Liver (tissue), 9 donors: Measurements from ENCODE around the gene ADARB1. TPM values are rescaled to one million over a fixed set of nuclear protein-coding genes. Genes with fewer than 3 reads are reported as not detected.

ENCODE experiments used
- DNase-seq: peaks from one replicate; pipeline ENCODE4 v3.0.0-alpha.2; 2017; ENCODE audit warnings: low spot score
- H3K27ac ChIP-seq, 2 donors: one replicate each; pipeline ENCODE4 v1.7.0; 2013; ENCODE audit warnings: inconsistent platforms in 2 of 2, low read length in 2 of 2, control low read depth in 1 of 2, low read depth in 1 of 2, mild to moderate bottlenecking in 1 of 2
- H3K27me3 ChIP-seq, 4 donors: one replicate each; pipeline versions ENCODE4 v1.6.1 to v1.7.0; 2013; ENCODE audit warnings: low read length in 3 of 4, inconsistent platforms in 1 of 4, mild to moderate bottlenecking in 1 of 4, moderate library complexity in 1 of 4; ENCODE audit not compliant: control insufficient read depth in 4 of 4, insufficient read depth in 4 of 4
- H3K36me3 ChIP-seq, 4 donors: one replicate each; pipeline versions ENCODE4 v1.6.1 to v1.7.0; 2013; ENCODE audit warnings: low read length in 3 of 4, mild to moderate bottlenecking in 3 of 4, low read depth in 1 of 4, moderate library complexity in 1 of 4; ENCODE audit not compliant: control insufficient read depth in 4 of 4, insufficient read depth in 3 of 4
- H3K4me1 ChIP-seq, 4 donors: one replicate each; pipeline versions ENCODE4 v1.6.1 to v1.7.0; 2013; ENCODE audit warnings: low read length in 3 of 4, mild to moderate bottlenecking in 3 of 4, moderate library complexity in 1 of 4; ENCODE audit not compliant: control insufficient read depth in 4 of 4, insufficient read depth in 4 of 4
- H3K4me3 ChIP-seq, 3 donors: one replicate each; pipeline versions ENCODE4 v1.6.1 to v1.7.0; 2013; ENCODE audit warnings: low read length in 3 of 3, control low read depth in 1 of 3, low read depth in 1 of 3, mild to moderate bottlenecking in 1 of 3
- H3K9ac ChIP-seq, 2 donors: one replicate each; pipeline ENCODE4 v1.7.0; 2013; ENCODE audit warnings: low read length in 2 of 2, mild to moderate bottlenecking in 2 of 2, moderate library complexity in 2 of 2, control low read depth in 1 of 2, low read depth in 1 of 2
- H3K9me3 ChIP-seq, 4 donors: one replicate each; pipeline versions ENCODE4 v1.6.1 to v1.7.0; 2013; ENCODE audit warnings: low read length in 3 of 4; ENCODE audit not compliant: control insufficient read depth in 4 of 4
- ATF3 ChIP-seq: IDR thresholded peaks from 2 replicates; pipeline ENCODE4 v1.6.1; 2016; ENCODE audit warnings: antibody characterized with exemption
- EGR1 ChIP-seq, 2 donors: IDR thresholded peaks; 2 replicates each; pipeline ENCODE4 v1.6.1; 2016 to 2018; ENCODE audit warnings: antibody characterized with exemption in 2 of 2, low read depth in 2 of 2
- FOXA1 ChIP-seq: IDR thresholded peaks from 2 replicates; pipeline ENCODE4 v1.6.1; 2016; ENCODE audit warnings: antibody characterized with exemption
- FOXA2 ChIP-seq: IDR thresholded peaks from 2 replicates; pipeline ENCODE4 v1.6.1; 2016; ENCODE audit warnings: antibody characterized with exemption
- GABPA ChIP-seq, 2 donors: IDR thresholded peaks in 1 of 2; conservative IDR thresholded peaks in 1 of 2; 2 replicates each; pipeline ENCODE4 v1.6.1; 2016; ENCODE audit warnings: antibody characterized with exemption in 2 of 2, mild to moderate bottlenecking in 1 of 2, moderate library complexity in 1 of 2
- HNF4A ChIP-seq, 2 donors: conservative IDR thresholded peaks; 2 replicates each; pipeline ENCODE4 v1.6.1; 2016; ENCODE audit warnings: antibody characterized with exemption in 2 of 2, mild to moderate bottlenecking in 2 of 2
- HNF4G ChIP-seq: IDR thresholded peaks from 2 replicates; pipeline ENCODE4 v1.6.1; 2016; ENCODE audit warnings: antibody characterized with exemption
- JUND ChIP-seq, 2 donors: IDR thresholded peaks; 2 replicates each; pipeline ENCODE4 v1.6.1; 2016; ENCODE audit warnings: antibody characterized with exemption in 2 of 2
- NR2F2 ChIP-seq: IDR thresholded peaks from 2 replicates; pipeline ENCODE4 v1.6.1; 2016; ENCODE audit warnings: antibody characterized with exemption
- RAD21 ChIP-seq, 2 donors: IDR thresholded peaks; 2 replicates each; pipeline ENCODE4 v1.6.1; 2016; ENCODE audit warnings: antibody characterized with exemption in 2 of 2, mild to moderate bottlenecking in 2 of 2
- REST ChIP-seq: IDR thresholded peaks from 2 replicates; pipeline ENCODE4 v1.6.1; 2016; ENCODE audit warnings: antibody characterized with exemption, mild to moderate bottlenecking
- RXRA ChIP-seq, 2 donors: IDR thresholded peaks; 2 replicates each; pipeline ENCODE4 v1.6.1; 2017 to 2018; ENCODE audit warnings: antibody characterized with exemption in 2 of 2, mild to moderate bottlenecking in 1 of 2
- SP1 ChIP-seq: IDR thresholded peaks from 2 replicates; pipeline ENCODE4 v1.6.1; 2018; ENCODE audit warnings: antibody characterized with exemption, mild to moderate bottlenecking
- TAF1 ChIP-seq: conservative IDR thresholded peaks from 2 replicates; pipeline ENCODE4 v1.6.1; 2016; ENCODE audit warnings: antibody characterized with exemption, mild to moderate bottlenecking
- YY1 ChIP-seq: IDR thresholded peaks from 2 replicates; pipeline ENCODE4 v1.6.1; 2016; ENCODE audit warnings: antibody characterized with exemption, mild to moderate bottlenecking
- ZBTB33 ChIP-seq: IDR thresholded peaks from 2 replicates; pipeline ENCODE4 v1.6.1; 2016; ENCODE audit warnings: antibody characterized with exemption
- WGBS: extraction: QIAGEN DNeasy Blood & Tissue Kit; methylation state at CpG from one replicate; pipeline ENCODE4 v1.1.7; 2013; 5-methylcytosine and 5-hydroxymethylcytosine counted together
- polyA plus RNA-seq, 2 donors: library from polyadenylated mRNA; stranded (reverse) in 1 of 2; unstranded in 1 of 2; fragments of 200-250 nt in 1 of 2; fragments of >200 nt in 1 of 2; fragmentation: Nextera tagmentation in 1 of 2; extraction: Ambion mirVana in 1 of 2; gene quantifications; one replicate each; pipeline versions ENCODE4 v1.2.1 to v1.2.3, GENCODE V29; 2013 to 2015
- total RNA-seq, 2 donors: library from RNA; depleted of rRNA; stranded (reverse); fragments of >200 nt; gene quantifications; one replicate each; pipeline ENCODE4 v1.2.3, GENCODE V29; 2014
- TF ChIP-seq, protein P1 (sequence below): IDR thresholded peaks from 2 replicates; pipeline ENCODE4 v1.6.1; 2016; ENCODE audit warnings: antibody characterized with exemption
- TF ChIP-seq, protein P2 (sequence below): fragments of 150-350 bp; IDR thresholded peaks from 2 replicates; pipeline ENCODE4 v1.5.1; 2017; ENCODE audit warnings: improper control_type of control experiment, low read depth, low read length; ENCODE audit not compliant: missing input control
- donor health status: healthy.
- donor health status: healthy.
- donor health status: healthy.
- donor health status: healthy.
- donor health status: healthy.

The ADARB1 gene
- total and polyA plus RNA-seq, 4 donors, result 1.6 to 7.8 (median 2.9) TPM

GRCh38 chr21:45170987-45171386 lies 96.6 kb downstream of the ADARB1 start (continued):
- TF ChIP-seq HNF4G (no peak), FOXA1 (no peak), SP1 (no peak), GABPA (IDR thresholded peaks at IDR 0.05 in 1 of 2, conservative IDR thresholded peaks at IDR 0.05 in 1 of 2) (no peak), TAF1 (no peak), ATF3 (no peak), JUND (IDR thresholded peaks at IDR 0.05) (no peak), EGR1 (IDR thresholded peaks at IDR 0.05; ENCODE audit: low read depth in 2 of 2) (no peak), HNF4A (conservative IDR thresholded peaks at IDR 0.05) (no peak), FOXA2 (no peak), RXRA (IDR thresholded peaks at IDR 0.05) (no peak), NR2F2 (no peak), RAD21 (IDR thresholded peaks at IDR 0.05) (no peak)
- TF ChIP-seq, protein P1, sequence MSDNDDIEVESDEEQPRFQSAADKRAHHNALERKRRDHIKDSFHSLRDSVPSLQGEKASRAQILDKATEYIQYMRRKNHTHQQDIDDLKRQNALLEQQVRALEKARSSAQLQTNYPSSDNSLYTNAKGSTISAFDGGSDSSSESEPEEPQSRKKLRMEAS, result no peak

GRCh38 chr21:45172420-45172819 lies 98.0 kb downstream of the ADARB1 start:
- H3K9ac ChIP-seq, result no peak overlapping the region
- no peak overlapping the region for H3K27ac ChIP-seq
- DNase-seq, result no peak
- H3K4me3 ChIP-seq, result no peak overlapping the region
- no peaks in the 10 kb centered on the region for H3K9me3 ChIP-seq
- no peaks in the 10 kb centered on the region for H3K4me1 ChIP-seq
- WGBS, result 88% methylated on average over 10 of the region's 10 CpGs
- TF ChIP-seq JUND (IDR thresholded peaks at IDR 0.05) (no peak), EGR1 (IDR thresholded peaks at IDR 0.05; ENCODE audit: low read depth in 2 of 2) (peak in 1 of 2 donors; percentile 49)
- H3K27me3 ChIP-seq, result no peaks in the 10 kb centered on the region
- no peaks in the 10 kb centered on the region for H3K36me3 ChIP-seq

- Histone ChIP-seq H3K27ac (no peak overlapping the region), H3K9ac (no peak overlapping the region), H3K4me3 (no peak overlapping the region), H3K27me3 (no peaks in the 10 kb centered on the region), H3K4me1 (no peaks in the 10 kb centered on the region), H3K9me3 (no peaks in the 10 kb centered on the region), H3K36me3 (no peaks in the 10 kb centered on the region)
- DNase-seq, result no peak
- no peak for TF ChIP-seq REST
- no peak for TF ChIP-seq ATF3
- no peak for TF ChIP-seq FOXA2
- TF ChIP-seq SP1, result no peak
- TF ChIP-seq, protein P2, sequence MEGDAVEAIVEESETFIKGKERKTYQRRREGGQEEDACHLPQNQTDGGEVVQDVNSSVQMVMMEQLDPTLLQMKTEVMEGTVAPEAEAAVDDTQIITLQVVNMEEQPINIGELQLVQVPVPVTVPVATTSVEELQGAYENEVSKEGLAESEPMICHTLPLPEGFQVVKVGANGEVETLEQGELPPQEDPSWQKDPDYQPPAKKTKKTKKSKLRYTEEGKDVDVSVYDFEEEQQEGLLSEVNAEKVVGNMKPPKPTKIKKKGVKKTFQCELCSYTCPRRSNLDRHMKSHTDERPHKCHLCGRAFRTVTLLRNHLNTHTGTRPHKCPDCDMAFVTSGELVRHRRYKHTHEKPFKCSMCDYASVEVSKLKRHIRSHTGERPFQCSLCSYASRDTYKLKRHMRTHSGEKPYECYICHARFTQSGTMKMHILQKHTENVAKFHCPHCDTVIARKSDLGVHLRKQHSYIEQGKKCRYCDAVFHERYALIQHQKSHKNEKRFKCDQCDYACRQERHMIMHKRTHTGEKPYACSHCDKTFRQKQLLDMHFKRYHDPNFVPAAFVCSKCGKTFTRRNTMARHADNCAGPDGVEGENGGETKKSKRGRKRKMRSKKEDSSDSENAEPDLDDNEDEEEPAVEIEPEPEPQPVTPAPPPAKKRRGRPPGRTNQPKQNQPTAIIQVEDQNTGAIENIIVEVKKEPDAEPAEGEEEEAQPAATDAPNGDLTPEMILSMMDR, result no peak
- TF ChIP-seq ZBTB33, result no peak
- TF ChIP-seq EGR1 (IDR thresholded peaks at IDR 0.05; ENCODE audit: low read depth in 2 of 2), result no peak
- TF ChIP-seq HNF4A (conservative IDR thresholded peaks at IDR 0.05), result no peak
- no peak for TF ChIP-seq YY1
- TF ChIP-seq GABPA (IDR thresholded peaks at IDR 0.05 in 1 of 2, conservative IDR thresholded peaks at IDR 0.05 in 1 of 2), result no peak
- no peak for TF ChIP-seq RAD21 (IDR thresholded peaks at IDR 0.05)
- no peak for TF ChIP-seq RXRA (IDR thresholded peaks at IDR 0.05)
- no peak for TF ChIP-seq HNF4G
- TF ChIP-seq NR2F2, result no peak
- no peak for TF ChIP-seq JUND (IDR thresholded peaks at IDR 0.05)
- TF ChIP-seq, protein P1, result no peak
- no peak for TF ChIP-seq FOXA1
- WGBS, result 98% methylated on average over 12 of the region's 12 CpGs
Measured at GRCh38 chr21:45175326-45176095, 101.1 kb downstream of the ADARB1 start.
